Activated CD4-positive, alpha-beta T cell treated with anti-CD3 and anti-CD28 coated beads for 36 hours (primary cell): ENCODE data around the gene PTPRG. TPM values are rescaled to one million over a fixed set of nuclear protein-coding genes. Genes with fewer than 3 reads are reported as not detected.

Source experiments
- ATAC-seq: fragments of 200-7000 bp; cut with Tn5 transposase; one replicate; pipeline ENCODE4 v1.10.0; 2021; ENCODE audit warnings: mild to moderate bottlenecking, moderate library complexity
- CTCF ChIA-PET: fragments of 350-600 bp; sonication (Branson Sonifier 250); formaldehyde crosslinking; loops from one replicate; lab custom pipeline; 2021; ENCODE audit warnings: antibody characterized with exemption; lab: Charles Lee
- POLR2A ChIA-PET: fragments of 350-600 bp; sonication (Branson Sonifier 250); formaldehyde crosslinking; loops from one replicate; lab custom pipeline; 2021; ENCODE audit warnings: antibody characterized with exemption, inconsistent platforms; lab: Charles Lee
- DNase-seq: peaks from one replicate; pipeline ENCODE4 v3.0.0-alpha.2; 2020
- H3K27ac Mint-ChIP-seq: one replicate; pipeline ENCODE4 v1.8.0; 2021; ENCODE audit warnings: mixed read lengths
- H3K27me3 Mint-ChIP-seq: one replicate; pipeline ENCODE4 v1.8.0; 2021; ENCODE audit warnings: mixed read lengths
- H3K36me3 Mint-ChIP-seq: one replicate; pipeline ENCODE4 v1.8.0; 2021; ENCODE audit warnings: low read depth, mixed read lengths
- H3K4me1 Mint-ChIP-seq: one replicate; pipeline ENCODE4 v1.8.0; 2021; ENCODE audit warnings: mixed read lengths
- H3K4me3 Mint-ChIP-seq: one replicate; pipeline ENCODE4 v1.8.0; 2021; ENCODE audit warnings: mild to moderate bottlenecking, moderate library complexity, mixed read lengths
- H3K9me3 Mint-ChIP-seq: one replicate; pipeline ENCODE4 v1.8.0; 2021; ENCODE audit warnings: low read depth, mixed read lengths
- intact Hi-C, 2 experiments: fragments of 100-400 bp; cut with DNase I in 1 of 2; cut with micrococcal nuclease in 1 of 2; formaldehyde crosslinking; loops; one replicate each; pipeline versions ENCODE4 v1.14.2 to v1.15.1; 2022 to 2024; cut with DNase I, micrococcal nuclease
- total RNA-seq, 2 experiments: library from RNA; stranded (reverse); gene quantifications; one replicate each; pipeline ENCODE4 v1.2.3, GENCODE V29; 2021

PTPRG gene
- total RNA-seq, 2 experiments from 2014 or later: 0.32 to 0.33 TPM

DNA sequence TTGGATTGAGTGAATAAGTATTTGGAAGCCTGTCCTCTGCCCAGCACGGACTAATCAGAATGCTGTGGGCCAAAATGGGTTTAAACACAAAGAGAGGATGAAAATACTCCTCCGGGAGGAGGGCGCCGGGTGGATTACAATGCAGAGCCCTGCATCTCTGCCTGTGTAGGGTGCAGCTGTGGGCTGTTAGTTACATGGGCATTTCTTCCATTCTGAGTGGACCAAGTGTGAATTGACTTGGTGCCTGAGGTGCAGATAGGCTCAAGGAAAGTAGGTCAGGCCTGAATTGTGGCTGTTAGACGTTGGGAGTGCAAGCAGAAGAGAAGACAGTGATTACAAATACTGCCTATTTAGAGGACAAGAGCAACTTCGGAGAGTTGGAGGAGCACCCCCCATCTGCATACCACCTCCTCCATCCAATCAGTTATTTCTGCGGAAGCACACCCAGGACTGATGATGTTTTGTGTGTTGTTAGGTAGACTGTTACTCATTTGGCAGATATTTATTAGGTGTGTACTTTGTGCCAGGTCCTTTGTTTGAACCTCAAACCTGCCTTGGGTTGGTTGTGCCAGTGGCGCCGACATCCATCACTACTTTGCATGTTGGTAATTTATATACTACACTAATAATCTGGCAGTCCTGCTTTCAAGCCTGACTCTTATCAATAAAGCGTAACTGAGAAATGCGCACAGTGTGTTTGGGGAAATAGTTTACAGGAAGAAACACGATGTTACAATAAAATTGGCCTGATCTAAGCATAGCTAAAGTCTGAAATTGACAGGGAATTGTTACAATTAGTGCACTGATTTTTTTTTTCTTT is 33.0 kb downstream of the PTPRG start:
- Mint-ChIP-seq H3K27me3 (peaks cover 9% of the 10 kb centered on the region), H3K4me1 (no peaks in the 10 kb centered on the region), H3K36me3 (no peaks in the 10 kb centered on the region), H3K27ac (no peak overlapping the region), H3K9me3 (no peaks in the 10 kb centered on the region), H3K4me3 (no peak overlapping the region)
- CTCF ChIA-PET: no interaction called here
- DNase-seq: no peak
- intact Hi-C loops: no loop called here
- ATAC-seq: no peak
- POLR2A ChIA-PET: no interaction called here

- no peaks in the 10 kb centered on the region for H3K36me3 Mint-ChIP-seq
- ChIA-PET CTCF (no interaction called here), POLR2A (no interaction called here)
- no peak overlapping the region for H3K27ac Mint-ChIP-seq
- H3K4me3 Mint-ChIP-seq: no peak overlapping the region
- no peaks in the 10 kb centered on the region for H3K4me1 Mint-ChIP-seq
- no peaks in the 10 kb centered on the region for H3K9me3 Mint-ChIP-seq
- intact Hi-C loops: no loop called here
- H3K27me3 Mint-ChIP-seq: peaks cover 9% of the 10 kb centered on the region
- ATAC-seq: no peak
- no peak for DNase-seq
These were observed 33.6 kb downstream of the PTPRG start for GRCh38 chr3:61594964-61595285.

GRCh38 chr3:61595288-61595687 is 33.9 kb downstream of the PTPRG start:
- DNase-seq (no peak), ATAC-seq (no peak)
- no peaks in the 10 kb centered on the region for H3K9me3 Mint-ChIP-seq
- intact Hi-C loops: no loop called here
- H3K4me1 Mint-ChIP-seq: no peaks in the 10 kb centered on the region
- ChIA-PET POLR2A (no interaction called here), CTCF (no interaction called here)
- no peak overlapping the region for H3K27ac Mint-ChIP-seq
- H3K4me3 Mint-ChIP-seq: no peak overlapping the region
- H3K27me3 Mint-ChIP-seq: peaks cover 9% of the 10 kb centered on the region
- no peaks in the 10 kb centered on the region for H3K36me3 Mint-ChIP-seq

DNA sequence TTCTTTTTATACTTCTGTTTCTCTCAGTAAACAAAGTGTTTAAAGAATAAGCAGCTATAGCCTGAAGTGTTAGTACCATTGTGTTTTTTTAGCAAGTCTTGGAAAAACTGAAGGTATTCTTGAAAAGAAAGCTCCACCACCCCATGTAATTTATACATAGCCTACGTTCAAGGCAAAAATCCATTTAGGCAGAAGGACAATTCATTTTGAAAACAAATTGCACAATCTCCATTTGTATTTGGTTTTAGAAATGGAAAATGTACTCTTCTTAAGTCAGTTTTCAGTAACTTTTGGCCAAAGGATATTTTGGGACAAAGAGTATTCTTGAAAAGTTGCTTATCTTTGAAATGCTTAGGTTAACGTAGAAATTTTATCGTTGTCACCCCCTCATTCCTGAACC is 34.5 kb downstream of the PTPRG start:
- intact Hi-C loops: no loop called here
- ATAC-seq (no peak), DNase-seq (no peak)
- no peaks in the 10 kb centered on the region for H3K9me3 Mint-ChIP-seq
- no peak overlapping the region for H3K27ac Mint-ChIP-seq
- H3K4me1 Mint-ChIP-seq: no peaks in the 10 kb centered on the region
- no peaks in the 10 kb centered on the region for H3K36me3 Mint-ChIP-seq
- H3K4me3 Mint-ChIP-seq: no peak overlapping the region
- CTCF ChIA-PET: no interaction called here
- H3K27me3 Mint-ChIP-seq: peaks cover 9% of the 10 kb centered on the region
- POLR2A ChIA-PET: no interaction called here

- Mint-ChIP-seq H3K4me3 (no peak overlapping the region), H3K27ac (no peak overlapping the region), H3K9me3 (no peaks in the 10 kb centered on the region), H3K27me3 (peaks cover 9% of the 10 kb centered on the region), H3K36me3 (no peaks in the 10 kb centered on the region), H3K4me1 (no peaks in the 10 kb centered on the region)
- no peak for ATAC-seq
- CTCF ChIA-PET: no interaction called here
- POLR2A ChIA-PET: no interaction called here
- intact Hi-C loops: no loop called here
- no peak for DNase-seq
These were observed 36.5 kb downstream of the PTPRG start for GRCh38 chr3:61597906-61598305.

- intact Hi-C loops: no loop called here
- ChIA-PET CTCF (no interaction called here), POLR2A (no interaction called here)
- Mint-ChIP-seq H3K36me3 (no peaks in the 10 kb centered on the region), H3K9me3 (no peaks in the 10 kb centered on the region), H3K27me3 (peaks cover 5% of the 10 kb centered on the region), H3K27ac (no peak overlapping the region), H3K4me3 (no peak overlapping the region), H3K4me1 (no peaks in the 10 kb centered on the region)
- no peak for DNase-seq
- no peak for ATAC-seq
These were observed 38.8 kb downstream of the PTPRG start for GRCh38 chr3:61600195-61600594.

DNA sequence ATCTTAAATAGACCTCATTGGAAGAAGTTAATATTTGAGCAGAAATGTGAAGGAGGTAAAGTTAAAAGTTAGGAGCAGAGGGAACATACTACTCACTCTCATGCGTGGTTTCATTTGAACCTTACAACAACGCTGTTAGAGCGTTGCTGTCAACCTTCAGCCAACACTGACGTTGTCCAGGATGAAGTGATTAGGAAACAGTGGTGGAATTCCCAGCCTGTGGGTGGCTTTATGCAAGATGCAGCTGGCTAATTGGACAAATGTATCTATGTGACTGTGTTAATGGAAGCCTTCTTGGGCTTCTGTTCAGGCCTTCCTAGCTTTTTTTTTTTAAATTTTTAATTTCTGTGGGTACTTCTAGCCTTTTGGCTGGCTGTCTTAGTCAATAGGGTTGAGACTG is 40.5 kb downstream of the PTPRG start:
- ATAC-seq (no peak), DNase-seq (no peak)
- H3K9me3 Mint-ChIP-seq: no peaks in the 10 kb centered on the region
- intact Hi-C loops: no loop called here
- ChIA-PET POLR2A (no interaction called here), CTCF (no interaction called here)
- H3K36me3 Mint-ChIP-seq: no peaks in the 10 kb centered on the region
- H3K4me3 Mint-ChIP-seq: no peak overlapping the region
- H3K4me1 Mint-ChIP-seq: no peaks in the 10 kb centered on the region
- no peak overlapping the region for H3K27ac Mint-ChIP-seq
- H3K27me3 Mint-ChIP-seq: peaks cover 3% of the 10 kb centered on the region

- Mint-ChIP-seq H3K27ac (no peak overlapping the region), H3K4me1 (no peaks in the 10 kb centered on the region), H3K4me3 (no peak overlapping the region), H3K27me3 (peaks cover 3% of the 10 kb centered on the region), H3K9me3 (no peaks in the 10 kb centered on the region), H3K36me3 (no peaks in the 10 kb centered on the region)
- intact Hi-C loops: no loop called here
- ATAC-seq: no peak
- ChIA-PET CTCF (no interaction called here), POLR2A (no interaction called here)
- no peak for DNase-seq
These were observed 41.1 kb downstream of the PTPRG start for GRCh38 chr3:61602466-61602865.

GRCh38 chr3:61605589-61606175 is 44.3 kb downstream of the PTPRG start:
- intact Hi-C loops: no loop called here

GRCh38 chr3:61606196-61606595 is 44.8 kb downstream of the PTPRG start:
- ATAC-seq (no peak), DNase-seq (no peak)
- ChIA-PET CTCF (no interaction called here), POLR2A (no interaction called here)
- H3K4me3 Mint-ChIP-seq: no peak overlapping the region
- H3K9me3 Mint-ChIP-seq: no peaks in the 10 kb centered on the region
- H3K4me1 Mint-ChIP-seq: no peaks in the 10 kb centered on the region
- intact Hi-C loops: no loop called here
- H3K27ac Mint-ChIP-seq: no peak overlapping the region
- no peaks in the 10 kb centered on the region for H3K27me3 Mint-ChIP-seq
- no peaks in the 10 kb centered on the region for H3K36me3 Mint-ChIP-seq

More at GRCh38 chr3:61605589-61606175, 44.3 kb downstream of the PTPRG start:
- POLR2A ChIA-PET: no interaction called here
- no peak for ATAC-seq
- H3K9me3 Mint-ChIP-seq: no peaks in the 10 kb centered on the region
- no peaks in the 10 kb centered on the region for H3K4me1 Mint-ChIP-seq
- no peaks in the 10 kb centered on the region for H3K27me3 Mint-ChIP-seq
- no peak overlapping the region for H3K27ac Mint-ChIP-seq
- no peak overlapping the region for H3K4me3 Mint-ChIP-seq
- CTCF ChIA-PET: no interaction called here
- no peaks in the 10 kb centered on the region for H3K36me3 Mint-ChIP-seq
- DNase-seq: no peak

DNA sequence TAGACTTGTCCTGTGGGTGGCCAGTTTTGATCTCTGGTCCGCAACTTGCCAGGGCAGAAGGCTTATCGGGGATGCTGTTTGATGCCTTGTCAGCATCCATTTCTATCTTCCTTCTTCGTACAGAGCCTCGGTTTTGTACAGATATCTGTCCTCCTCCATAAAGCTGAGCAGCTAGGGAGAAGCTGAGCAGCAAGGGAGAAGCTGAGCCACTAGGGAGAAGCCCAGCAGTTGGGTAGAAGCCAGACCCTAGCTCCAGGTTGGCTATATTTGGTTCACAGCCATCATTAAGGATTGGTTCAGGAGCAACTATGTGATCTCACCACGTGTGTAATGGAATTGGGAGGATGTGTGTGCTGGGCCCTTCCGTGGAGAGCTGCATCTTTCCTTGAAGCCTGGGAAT is 46.7 kb downstream of the PTPRG start:
- DNase-seq (no peak), ATAC-seq (no peak)
- Mint-ChIP-seq H3K27me3 (no peaks in the 10 kb centered on the region), H3K27ac (no peak overlapping the region), H3K4me3 (no peak overlapping the region), H3K9me3 (no peaks in the 10 kb centered on the region), H3K36me3 (no peaks in the 10 kb centered on the region), H3K4me1 (no peaks in the 10 kb centered on the region)
- ChIA-PET POLR2A (no interaction called here), CTCF (no interaction called here)
- intact Hi-C loops: no loop called here

- DNase-seq (no peak), ATAC-seq (no peak)
- no peak overlapping the region for H3K4me3 Mint-ChIP-seq
- H3K36me3 Mint-ChIP-seq: no peaks in the 10 kb centered on the region
- ChIA-PET CTCF (interaction anchor here (0.6 to 0.7 kb wide), 2 partner anchors 36 to 581 kb away, joined by 3 to 6 read pairs; no protein-coding TSS in a partner anchor), POLR2A (no interaction called here)
- H3K27ac Mint-ChIP-seq: no peak overlapping the region
- intact Hi-C loops: no loop called here
- H3K9me3 Mint-ChIP-seq: no peaks in the 10 kb centered on the region
- no peaks in the 10 kb centered on the region for H3K4me1 Mint-ChIP-seq
- no peaks in the 10 kb centered on the region for H3K27me3 Mint-ChIP-seq
These were observed 47.3 kb downstream of the PTPRG start for GRCh38 chr3:61608711-61609110.
